Measurements from ENCODE around the gene ATG5.
A peak's percentile ranks its signal among the peaks of the same experiment; 100 is the strongest.

ATG5 gene

GRCh38 chr6:106223300-106223930 is 102.1 kb downstream of the ATG5 start:
- peak; percentile 94 for ATAC-seq
- TF ChIP-seq BACH2 (CRISPR knock-in tag; IDR thresholded peaks at IDR 0.05; ENCODE audit: borderline replicate concordance) (no peak), CREB5 (CRISPR knock-in tag; IDR thresholded peaks at IDR 0.05; ENCODE audit: low read depth) (no peak), TOX (CRISPR knock-in tag; IDR thresholded peaks at IDR 0.05; ENCODE audit: borderline replicate concordance) (no peak), PPARA (CRISPR knock-in tag; IDR thresholded peaks at IDR 0.05; ENCODE audit: borderline replicate concordance) (no peak), SNAI2 (CRISPR knock-in tag; IDR thresholded peaks at IDR 0.05) (no peak), CSDC2 (CRISPR knock-in tag; IDR thresholded peaks at IDR 0.05) (no peak), ZNF70 (CRISPR knock-in tag; IDR thresholded peaks at IDR 0.05) (no peak), ESRRG (CRISPR knock-in tag; IDR thresholded peaks at IDR 0.05) (no peak), OSR1 (CRISPR knock-in tag; IDR thresholded peaks at IDR 0.05) (no peak), ISL1 (CRISPR knock-in tag; IDR thresholded peaks at IDR 0.05) (no peak), ARNTL (CRISPR knock-in tag; IDR thresholded peaks at IDR 0.05; ENCODE audit: borderline replicate concordance, low read depth) (no peak), TCF4 (CRISPR knock-in tag; IDR thresholded peaks at IDR 0.05; ENCODE audit: borderline replicate concordance) (no peak), ZFP30 (CRISPR knock-in tag; IDR thresholded peaks at IDR 0.05) (no peak), TSHZ2 (CRISPR knock-in tag; IDR thresholded peaks at IDR 0.05) (no peak)
- TF ChIP-seq, protein P1, sequence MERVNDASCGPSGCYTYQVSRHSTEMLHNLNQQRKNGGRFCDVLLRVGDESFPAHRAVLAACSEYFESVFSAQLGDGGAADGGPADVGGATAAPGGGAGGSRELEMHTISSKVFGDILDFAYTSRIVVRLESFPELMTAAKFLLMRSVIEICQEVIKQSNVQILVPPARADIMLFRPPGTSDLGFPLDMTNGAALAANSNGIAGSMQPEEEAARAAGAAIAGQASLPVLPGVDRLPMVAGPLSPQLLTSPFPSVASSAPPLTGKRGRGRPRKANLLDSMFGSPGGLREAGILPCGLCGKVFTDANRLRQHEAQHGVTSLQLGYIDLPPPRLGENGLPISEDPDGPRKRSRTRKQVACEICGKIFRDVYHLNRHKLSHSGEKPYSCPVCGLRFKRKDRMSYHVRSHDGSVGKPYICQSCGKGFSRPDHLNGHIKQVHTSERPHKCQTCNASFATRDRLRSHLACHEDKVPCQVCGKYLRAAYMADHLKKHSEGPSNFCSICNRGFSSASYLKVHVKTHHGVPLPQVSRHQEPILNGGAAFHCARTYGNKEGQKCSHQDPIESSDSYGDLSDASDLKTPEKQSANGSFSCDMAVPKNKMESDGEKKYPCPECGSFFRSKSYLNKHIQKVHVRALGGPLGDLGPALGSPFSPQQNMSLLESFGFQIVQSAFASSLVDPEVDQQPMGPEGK (CRISPR knock-in tag; IDR thresholded peaks at IDR 0.05; ENCODE audit: borderline replicate concordance), result no peak
- TF ChIP-seq, protein P2, sequence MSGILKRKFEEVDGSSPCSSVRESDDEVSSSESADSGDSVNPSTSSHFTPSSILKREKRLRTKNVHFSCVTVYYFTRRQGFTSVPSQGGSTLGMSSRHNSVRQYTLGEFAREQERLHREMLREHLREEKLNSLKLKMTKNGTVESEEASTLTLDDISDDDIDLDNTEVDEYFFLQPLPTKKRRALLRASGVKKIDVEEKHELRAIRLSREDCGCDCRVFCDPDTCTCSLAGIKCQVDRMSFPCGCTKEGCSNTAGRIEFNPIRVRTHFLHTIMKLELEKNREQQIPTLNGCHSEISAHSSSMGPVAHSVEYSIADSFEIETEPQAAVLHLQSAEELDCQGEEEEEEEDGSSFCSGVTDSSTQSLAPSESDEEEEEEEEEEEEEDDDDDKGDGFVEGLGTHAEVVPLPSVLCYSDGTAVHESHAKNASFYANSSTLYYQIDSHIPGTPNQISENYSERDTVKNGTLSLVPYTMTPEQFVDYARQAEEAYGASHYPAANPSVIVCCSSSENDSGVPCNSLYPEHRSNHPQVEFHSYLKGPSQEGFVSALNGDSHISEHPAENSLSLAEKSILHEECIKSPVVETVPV (CRISPR knock-in tag; IDR thresholded peaks at IDR 0.05), result no peak

- TF ChIP-seq PPARA (CRISPR knock-in tag; IDR thresholded peaks at IDR 0.05; ENCODE audit: borderline replicate concordance), result no peak
- TF ChIP-seq ISL1 (CRISPR knock-in tag; IDR thresholded peaks at IDR 0.05), result no peak
- TF ChIP-seq RARB (CRISPR knock-in tag; IDR thresholded peaks at IDR 0.05), result no peak
- TF ChIP-seq TOX (CRISPR knock-in tag; IDR thresholded peaks at IDR 0.05; ENCODE audit: borderline replicate concordance), result no peak
- TF ChIP-seq ZFP30 (CRISPR knock-in tag; IDR thresholded peaks at IDR 0.05), result no peak
- TF ChIP-seq ZNF8 (CRISPR knock-in tag; IDR thresholded peaks at IDR 0.05), result no peak
- TF ChIP-seq, protein P2 (CRISPR knock-in tag; IDR thresholded peaks at IDR 0.05), result no peak
- TF ChIP-seq ZNF565 (CRISPR knock-in tag; conservative IDR thresholded peaks at IDR 0.05; ENCODE audit: low read depth), result no peak
- TF ChIP-seq OSR1 (CRISPR knock-in tag; IDR thresholded peaks at IDR 0.05), result no peak
- TF ChIP-seq ZFP3 (CRISPR knock-in tag; IDR thresholded peaks at IDR 0.05), result no peak
- TF ChIP-seq BACH2 (CRISPR knock-in tag; IDR thresholded peaks at IDR 0.05; ENCODE audit: borderline replicate concordance), result no peak
- no peak for TF ChIP-seq ESRRG (CRISPR knock-in tag; IDR thresholded peaks at IDR 0.05)
- no peak for TF ChIP-seq TCF4 (CRISPR knock-in tag; IDR thresholded peaks at IDR 0.05; ENCODE audit: borderline replicate concordance)
- TF ChIP-seq, protein P3, sequence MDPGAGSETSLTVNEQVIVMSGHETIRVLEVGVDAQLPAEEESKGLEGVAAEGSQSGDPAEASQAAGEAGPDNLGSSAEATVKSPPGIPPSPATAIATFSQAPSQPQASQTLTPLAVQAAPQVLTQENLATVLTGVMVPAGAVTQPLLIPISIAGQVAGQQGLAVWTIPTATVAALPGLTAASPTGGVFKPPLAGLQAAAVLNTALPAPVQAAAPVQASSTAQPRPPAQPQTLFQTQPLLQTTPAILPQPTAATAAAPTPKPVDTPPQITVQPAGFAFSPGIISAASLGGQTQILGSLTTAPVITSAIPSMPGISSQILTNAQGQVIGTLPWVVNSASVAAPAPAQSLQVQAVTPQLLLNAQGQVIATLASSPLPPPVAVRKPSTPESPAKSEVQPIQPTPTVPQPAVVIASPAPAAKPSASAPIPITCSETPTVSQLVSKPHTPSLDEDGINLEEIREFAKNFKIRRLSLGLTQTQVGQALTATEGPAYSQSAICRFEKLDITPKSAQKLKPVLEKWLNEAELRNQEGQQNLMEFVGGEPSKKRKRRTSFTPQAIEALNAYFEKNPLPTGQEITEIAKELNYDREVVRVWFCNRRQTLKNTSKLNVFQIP (CRISPR knock-in tag; IDR thresholded peaks at IDR 0.05; ENCODE audit: borderline replicate concordance, low read depth), result no peak
- TF ChIP-seq CREB5 (CRISPR knock-in tag; IDR thresholded peaks at IDR 0.05; ENCODE audit: low read depth), result no peak
- no peak for TF ChIP-seq ZNF70 (CRISPR knock-in tag; IDR thresholded peaks at IDR 0.05)
- no peak for TF ChIP-seq ZC3H10 (CRISPR knock-in tag; IDR thresholded peaks at IDR 0.05)
- no peak for TF ChIP-seq TSHZ2 (CRISPR knock-in tag; IDR thresholded peaks at IDR 0.05)
- no peak for ATAC-seq
These were observed 105.1 kb downstream of the ATG5 start for GRCh38 chr6:106220485-106220884.

Data from SK-N-SH treated with all-trans-retinoic acid at 6 μM for 48 hours (cell line).